Liver (tissue), 9 donors: ENCODE measurements around the gene ELK4. TPM values are rescaled to one million over a fixed set of nuclear protein-coding genes. Genes with fewer than 3 reads are reported as not detected.

Experiments used
- DNase-seq: peaks from one replicate; pipeline ENCODE4 v3.0.0-alpha.2; 2017; ENCODE audit warnings: low spot score
- H3K27ac ChIP-seq, 2 donors: one replicate each; pipeline ENCODE4 v1.7.0; 2013; ENCODE audit warnings: inconsistent platforms in 2 of 2, low read length in 2 of 2, control low read depth in 1 of 2, low read depth in 1 of 2, mild to moderate bottlenecking in 1 of 2
- H3K27me3 ChIP-seq, 4 donors: one replicate each; pipeline versions ENCODE4 v1.6.1 to v1.7.0; 2013; ENCODE audit warnings: low read length in 3 of 4, inconsistent platforms in 1 of 4, mild to moderate bottlenecking in 1 of 4, moderate library complexity in 1 of 4; ENCODE audit not compliant: control insufficient read depth in 4 of 4, insufficient read depth in 4 of 4
- H3K36me3 ChIP-seq, 4 donors: one replicate each; pipeline versions ENCODE4 v1.6.1 to v1.7.0; 2013; ENCODE audit warnings: low read length in 3 of 4, mild to moderate bottlenecking in 3 of 4, low read depth in 1 of 4, moderate library complexity in 1 of 4; ENCODE audit not compliant: control insufficient read depth in 4 of 4, insufficient read depth in 3 of 4
- H3K4me1 ChIP-seq, 4 donors: one replicate each; pipeline versions ENCODE4 v1.6.1 to v1.7.0; 2013; ENCODE audit warnings: low read length in 3 of 4, mild to moderate bottlenecking in 3 of 4, moderate library complexity in 1 of 4; ENCODE audit not compliant: control insufficient read depth in 4 of 4, insufficient read depth in 4 of 4
- H3K4me3 ChIP-seq, 3 donors: one replicate each; pipeline versions ENCODE4 v1.6.1 to v1.7.0; 2013; ENCODE audit warnings: low read length in 3 of 3, control low read depth in 1 of 3, low read depth in 1 of 3, mild to moderate bottlenecking in 1 of 3
- H3K9ac ChIP-seq, 2 donors: one replicate each; pipeline ENCODE4 v1.7.0; 2013; ENCODE audit warnings: low read length in 2 of 2, mild to moderate bottlenecking in 2 of 2, moderate library complexity in 2 of 2, control low read depth in 1 of 2, low read depth in 1 of 2
- H3K9me3 ChIP-seq, 4 donors: one replicate each; pipeline versions ENCODE4 v1.6.1 to v1.7.0; 2013; ENCODE audit warnings: low read length in 3 of 4; ENCODE audit not compliant: control insufficient read depth in 4 of 4
- EGR1 ChIP-seq, 2 donors: IDR thresholded peaks; 2 replicates each; pipeline ENCODE4 v1.6.1; 2016 to 2018; ENCODE audit warnings: antibody characterized with exemption in 2 of 2, low read depth in 2 of 2
- FOXA1 ChIP-seq: IDR thresholded peaks from 2 replicates; pipeline ENCODE4 v1.6.1; 2016; ENCODE audit warnings: antibody characterized with exemption
- FOXA2 ChIP-seq: IDR thresholded peaks from 2 replicates; pipeline ENCODE4 v1.6.1; 2016; ENCODE audit warnings: antibody characterized with exemption
- GABPA ChIP-seq, 2 donors: IDR thresholded peaks in 1 of 2; conservative IDR thresholded peaks in 1 of 2; 2 replicates each; pipeline ENCODE4 v1.6.1; 2016; ENCODE audit warnings: antibody characterized with exemption in 2 of 2, mild to moderate bottlenecking in 1 of 2, moderate library complexity in 1 of 2
- HNF4A ChIP-seq, 2 donors: conservative IDR thresholded peaks; 2 replicates each; pipeline ENCODE4 v1.6.1; 2016; ENCODE audit warnings: antibody characterized with exemption in 2 of 2, mild to moderate bottlenecking in 2 of 2
- JUND ChIP-seq, 2 donors: IDR thresholded peaks; 2 replicates each; pipeline ENCODE4 v1.6.1; 2016; ENCODE audit warnings: antibody characterized with exemption in 2 of 2
- NR2F2 ChIP-seq: IDR thresholded peaks from 2 replicates; pipeline ENCODE4 v1.6.1; 2016; ENCODE audit warnings: antibody characterized with exemption
- RAD21 ChIP-seq, 2 donors: IDR thresholded peaks; 2 replicates each; pipeline ENCODE4 v1.6.1; 2016; ENCODE audit warnings: antibody characterized with exemption in 2 of 2, mild to moderate bottlenecking in 2 of 2
- REST ChIP-seq: IDR thresholded peaks from 2 replicates; pipeline ENCODE4 v1.6.1; 2016; ENCODE audit warnings: antibody characterized with exemption, mild to moderate bottlenecking
- RXRA ChIP-seq, 2 donors: IDR thresholded peaks; 2 replicates each; pipeline ENCODE4 v1.6.1; 2017 to 2018; ENCODE audit warnings: antibody characterized with exemption in 2 of 2, mild to moderate bottlenecking in 1 of 2
- SP1 ChIP-seq: IDR thresholded peaks from 2 replicates; pipeline ENCODE4 v1.6.1; 2018; ENCODE audit warnings: antibody characterized with exemption, mild to moderate bottlenecking
- TAF1 ChIP-seq: conservative IDR thresholded peaks from 2 replicates; pipeline ENCODE4 v1.6.1; 2016; ENCODE audit warnings: antibody characterized with exemption, mild to moderate bottlenecking
- YY1 ChIP-seq: IDR thresholded peaks from 2 replicates; pipeline ENCODE4 v1.6.1; 2016; ENCODE audit warnings: antibody characterized with exemption, mild to moderate bottlenecking
- ZBTB33 ChIP-seq: IDR thresholded peaks from 2 replicates; pipeline ENCODE4 v1.6.1; 2016; ENCODE audit warnings: antibody characterized with exemption
- WGBS: extraction: QIAGEN DNeasy Blood & Tissue Kit; methylation state at CpG from one replicate; pipeline ENCODE4 v1.1.7; 2013; 5-methylcytosine and 5-hydroxymethylcytosine counted together
- polyA plus RNA-seq, 2 donors: library from polyadenylated mRNA; stranded (reverse) in 1 of 2; unstranded in 1 of 2; fragments of 200-250 nt in 1 of 2; fragments of >200 nt in 1 of 2; fragmentation: Nextera tagmentation in 1 of 2; extraction: Ambion mirVana in 1 of 2; gene quantifications; one replicate each; pipeline versions ENCODE4 v1.2.1 to v1.2.3, GENCODE V29; 2013 to 2015
- total RNA-seq, 2 donors: library from RNA; depleted of rRNA; stranded (reverse); fragments of >200 nt; gene quantifications; one replicate each; pipeline ENCODE4 v1.2.3, GENCODE V29; 2014
- TF ChIP-seq, protein P1 (sequence below): IDR thresholded peaks from 2 replicates; pipeline ENCODE4 v1.6.1; 2016; ENCODE audit warnings: antibody characterized with exemption
- donor health status: healthy.
- donor health status: healthy.
- donor health status: healthy.
- donor health status: healthy.
- donor health status: healthy.

ELK4 gene
- total and polyA plus RNA-seq, 4 donors: 3.5 to 20.2 (median 6.9) TPM

GRCh38 chr1:205595861-205596260 is 36.0 kb downstream of the ELK4 start:
- H3K36me3 ChIP-seq: peaks cover 0 to 4% (median 0%) of the 10 kb centered on the region in 4 donors
- peaks cover 2 to 19% (median 14%) of the 10 kb centered on the region in 4 donors for H3K4me1 ChIP-seq
- H3K4me3 ChIP-seq: no peak overlapping the region
- TF ChIP-seq FOXA2 (no peak), TAF1 (no peak), JUND (IDR thresholded peaks at IDR 0.05) (no peak)
- WGBS: 95% methylated on average over 1 of the region's 1 CpG
- no peak for DNase-seq
- no peak overlapping the region for H3K9ac ChIP-seq
- no peaks in the 10 kb centered on the region for H3K9me3 ChIP-seq
- no peaks in the 10 kb centered on the region for H3K27me3 ChIP-seq
- H3K27ac ChIP-seq: no peak overlapping the region

GRCh38 chr1:205595435-205595834 is 36.4 kb downstream of the ELK4 start:
- Histone ChIP-seq H3K9me3 (no peaks in the 10 kb centered on the region), H3K9ac (no peak overlapping the region), H3K27me3 (no peaks in the 10 kb centered on the region), H3K4me3 (no peak overlapping the region), H3K36me3 (peaks cover 0 to 4% (median 0%) of the 10 kb centered on the region in 4 donors), H3K4me1 (peaks cover 2 to 15% (median 9%) of the 10 kb centered on the region in 4 donors), H3K27ac (no peak overlapping the region)
- TF ChIP-seq REST (no peak), SP1 (no peak), ZBTB33 (no peak), TAF1 (no peak), RAD21 (IDR thresholded peaks at IDR 0.05) (no peak), EGR1 (IDR thresholded peaks at IDR 0.05; ENCODE audit: low read depth in 2 of 2) (no peak), NR2F2 (no peak), YY1 (no peak)
- TF ChIP-seq, protein P1, sequence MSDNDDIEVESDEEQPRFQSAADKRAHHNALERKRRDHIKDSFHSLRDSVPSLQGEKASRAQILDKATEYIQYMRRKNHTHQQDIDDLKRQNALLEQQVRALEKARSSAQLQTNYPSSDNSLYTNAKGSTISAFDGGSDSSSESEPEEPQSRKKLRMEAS: no peak
- 77% methylated on average over 2 of the region's 2 CpGs for WGBS
- no peak for DNase-seq

DNA sequence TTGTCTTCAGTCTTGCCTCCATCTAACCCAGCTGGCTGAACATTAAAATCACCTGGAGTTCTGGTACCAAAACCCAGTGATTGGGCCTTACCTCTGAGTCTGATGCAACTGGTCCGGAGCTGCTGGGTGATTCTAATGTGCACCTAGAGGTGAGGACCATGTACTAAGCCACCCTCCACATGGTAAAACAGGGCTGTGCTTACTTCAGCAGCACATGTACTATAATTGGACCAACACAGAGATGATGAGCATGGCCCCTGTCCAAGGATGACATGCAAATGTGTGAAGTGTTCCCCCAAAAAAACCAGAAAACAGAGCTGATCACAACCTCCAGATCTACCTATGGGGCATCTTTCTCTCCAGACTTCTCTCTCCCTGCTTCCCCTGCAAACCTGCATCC is 37.0 kb downstream of the ELK4 start:
- Histone ChIP-seq H3K4me1 (peaks cover 2 to 9% (median 5%) of the 10 kb centered on the region in 4 donors), H3K27ac (no peak overlapping the region), H3K9ac (no peak overlapping the region), H3K4me3 (no peak overlapping the region), H3K27me3 (no peaks in the 10 kb centered on the region), H3K36me3 (peaks cover 0 to 4% (median 0%) of the 10 kb centered on the region in 4 donors), H3K9me3 (no peaks in the 10 kb centered on the region)
- DNase-seq: no peak
- 99% methylated on average over 1 of the region's 1 CpG for WGBS
- TF ChIP-seq RXRA (IDR thresholded peaks at IDR 0.05) (no peak), HNF4A (conservative IDR thresholded peaks at IDR 0.05) (no peak), JUND (IDR thresholded peaks at IDR 0.05) (no peak), GABPA (IDR thresholded peaks at IDR 0.05 in 1 of 2, conservative IDR thresholded peaks at IDR 0.05 in 1 of 2) (no peak), FOXA1 (no peak)
